ENCODE data around the gene MYT1.
A peak's percentile ranks its signal among the peaks of the same experiment; 100 is the strongest.
"Not testable (repeated sequence)": the region's sequence is repeated elsewhere in the genome, so short reads cannot be mapped to it uniquely, and the experiment has no call there.

Gene MYT1

DNA sequence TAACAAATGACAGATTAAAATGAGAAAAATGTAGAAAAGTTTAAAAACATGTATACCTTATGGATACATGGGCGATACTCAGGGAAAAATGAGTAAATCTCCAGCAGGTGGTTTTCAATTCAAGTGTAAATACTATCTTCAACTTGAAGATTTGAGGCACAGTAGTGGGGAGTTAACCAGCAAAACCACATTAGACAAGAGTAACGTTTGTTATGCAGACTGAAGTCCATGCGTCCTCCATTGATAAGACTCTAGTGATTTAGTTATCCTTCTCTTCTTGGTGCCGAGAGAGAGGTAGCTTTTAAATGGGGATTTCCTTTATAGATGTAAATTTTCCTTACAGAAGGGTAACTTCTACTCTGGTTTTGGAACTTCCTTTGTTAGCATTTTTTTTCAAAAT is 119.4 kb downstream of the MYT1 start:
- no peak for DNase-seq (ENCODE audit: extremely low spot score, insufficient read length, low read depth)
- no peak for FAIRE-seq

DNA sequence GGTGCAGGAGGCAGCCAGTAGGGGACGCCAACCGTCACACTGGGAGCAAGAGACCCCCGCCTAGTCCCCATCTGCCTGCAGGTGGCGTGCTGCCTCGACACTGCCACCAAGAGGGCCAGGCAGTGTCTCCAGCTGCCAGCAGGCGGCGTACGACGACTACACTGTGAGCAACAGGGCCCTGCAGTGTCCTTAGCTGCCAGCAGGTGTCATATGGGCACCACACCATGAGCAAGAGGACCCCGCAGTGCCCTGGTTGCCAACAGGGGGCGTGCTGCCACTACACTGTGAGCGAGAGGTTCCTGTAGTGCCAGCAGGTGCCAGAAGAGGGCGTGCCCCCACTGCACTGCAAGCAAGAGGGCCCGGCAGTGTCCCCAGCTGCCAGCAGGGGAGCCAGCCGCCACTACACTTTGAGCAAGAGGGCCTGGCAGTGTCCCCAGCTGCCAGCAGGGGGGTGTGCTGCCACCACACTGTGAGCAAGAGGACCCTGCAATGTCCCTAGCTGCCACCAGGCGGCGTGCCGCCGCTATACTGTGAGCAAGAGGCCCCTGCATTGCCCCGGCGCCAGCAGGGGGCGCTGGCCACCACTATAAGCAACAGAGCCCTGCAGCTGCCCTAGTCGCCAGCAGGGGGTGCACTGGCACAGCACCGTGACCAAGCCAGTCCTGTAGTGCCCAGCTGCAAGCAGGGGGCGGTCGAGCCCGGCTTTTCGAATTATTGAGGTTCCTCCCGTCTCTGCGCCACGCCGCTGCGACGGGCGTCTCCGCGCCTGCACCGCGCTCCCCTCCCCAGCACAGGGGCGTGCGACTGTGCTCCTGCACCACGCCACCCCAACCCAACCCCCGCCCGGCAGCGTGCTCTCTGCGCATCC is 121.6 kb downstream of the MYT1 start:
- DNase-seq (ENCODE audit: extremely low spot score, insufficient read length, low read depth), result peak; percentile 39

DNA sequence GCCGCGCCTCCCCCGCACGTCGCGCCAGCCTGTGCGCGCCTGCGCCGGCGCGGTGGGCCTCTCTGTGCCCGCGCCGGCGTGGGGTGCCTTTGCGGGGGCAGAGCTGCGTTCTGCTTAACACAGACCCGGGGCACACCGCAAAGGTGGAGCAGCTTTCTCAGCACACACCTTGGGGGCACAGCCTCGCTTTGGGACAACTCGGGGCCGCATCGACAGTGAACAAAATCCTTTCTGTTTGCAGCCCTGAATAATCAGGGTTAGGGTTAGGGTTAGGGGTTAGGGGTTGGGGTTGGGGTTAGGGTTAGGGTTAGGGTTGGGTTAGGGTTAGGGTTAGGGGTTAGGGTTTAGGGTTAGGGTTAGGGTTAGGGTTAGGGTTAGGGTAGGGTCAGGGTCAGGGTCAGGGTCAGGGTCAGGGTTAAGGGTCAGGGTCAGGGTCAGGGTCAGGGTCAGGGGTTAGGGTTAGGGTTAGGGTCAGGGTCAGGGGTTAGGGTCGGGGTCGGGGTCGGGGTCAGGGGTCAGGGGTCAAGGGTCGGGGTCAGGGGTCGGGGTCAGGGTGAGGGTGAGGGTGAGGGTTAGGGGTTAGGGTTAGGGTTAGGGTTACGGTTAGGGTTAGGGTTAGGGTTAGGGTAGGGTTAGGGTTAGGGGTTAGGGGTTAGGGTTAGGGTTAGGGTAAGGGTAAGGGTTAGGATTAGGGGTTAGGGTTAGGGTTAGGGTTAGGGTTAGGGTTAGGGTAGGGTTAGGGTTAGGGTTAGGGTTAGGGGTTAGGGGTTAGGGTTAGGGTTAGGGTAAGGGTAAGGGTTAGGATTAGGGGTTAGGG is 122.4 kb downstream of the MYT1 start:
- FAIRE-seq, result peak; percentile 66
- DNase-seq (ENCODE audit: extremely low spot score, insufficient read length, low read depth), result not testable (repeated sequence)

More for the DNA sequence above, 121.6 kb downstream of the MYT1 start:
- FAIRE-seq, result not testable (repeated sequence)

DNA sequence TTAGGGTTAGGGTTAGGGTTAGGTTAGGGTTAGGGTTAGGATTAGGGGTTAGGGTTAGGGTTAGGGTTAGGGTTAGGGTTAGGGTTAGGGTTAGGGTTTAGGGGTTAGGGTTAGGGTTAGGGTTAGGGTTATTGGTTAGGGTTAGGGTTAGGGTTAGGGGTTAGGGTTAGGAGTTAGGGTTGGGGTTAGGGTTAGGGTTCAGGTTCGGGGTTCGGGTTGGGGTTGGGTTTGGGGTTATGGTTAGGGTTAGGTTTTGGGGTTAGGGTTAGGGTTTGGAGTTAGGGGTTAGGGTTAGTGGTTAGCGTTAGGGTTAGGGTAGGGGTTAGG is 123.0 kb downstream of the MYT1 start:
- DNase-seq (ENCODE audit: extremely low spot score, insufficient read length, low read depth); FAIRE-seq: not testable (repeated sequence)
